ENCODE measurements around the gene MAML3.

Gene MAML3

GRCh38 chr4:139824882-139825522, 329.0 kb downstream of the MAML3 start:
- no peak for DNase-seq

GRCh38 chr4:139823746-139824145, 330.2 kb downstream of the MAML3 start:
- DNase-seq: no peak

- no peak for DNase-seq
Observed at GRCh38 chr4:139823345-139823744, 330.6 kb downstream of the MAML3 start.

- DNase-seq: no peak
Observed at GRCh38 chr4:139822391-139822790, 331.6 kb downstream of the MAML3 start.

- no peak for DNase-seq
Observed at GRCh38 chr4:139819082-139819481, 334.9 kb downstream of the MAML3 start.

- no peak for DNase-seq
Observed at GRCh38 chr4:139817657-139818452, 336.1 kb downstream of the MAML3 start.

GRCh38 chr4:139816856-139817255, 337.1 kb downstream of the MAML3 start:
- DNase-seq: no peak

GRCh38 chr4:139815778-139816601, 338.0 kb downstream of the MAML3 start:
- DNase-seq: no peak

GRCh38 chr4:139814323-139815015, 339.5 kb downstream of the MAML3 start:
- DNase-seq: no peak

GRCh38 chr4:139813881-139814280, 340.1 kb downstream of the MAML3 start:
- DNase-seq: no peak

GRCh38 chr4:139810710-139811109, 343.3 kb downstream of the MAML3 start:
- no peak for DNase-seq

GRCh38 chr4:139809757-139810140, 344.2 kb downstream of the MAML3 start:
- DNase-seq: no peak

GRCh38 chr4:139808808-139809756, 344.9 kb downstream of the MAML3 start:
- no peak for DNase-seq

GRCh38 chr4:139808381-139808807, 345.6 kb downstream of the MAML3 start:
- no peak for DNase-seq

- no peak for DNase-seq
Observed at GRCh38 chr4:139807483-139807882, 346.5 kb downstream of the MAML3 start.

- no peak for DNase-seq
Observed at GRCh38 chr4:139806929-139807328, 347.1 kb downstream of the MAML3 start.

GRCh38 chr4:139802931-139803330, 351.1 kb downstream of the MAML3 start:
- no peak for DNase-seq

GRCh38 chr4:139802488-139802887, 351.5 kb downstream of the MAML3 start:
- DNase-seq: no peak

- DNase-seq: no peak
Observed at GRCh38 chr4:139801895-139802294, 352.1 kb downstream of the MAML3 start.

- DNase-seq: no peak
Observed at GRCh38 chr4:139800082-139800481, 353.9 kb downstream of the MAML3 start.

GRCh38 chr4:139799615-139800014, 354.4 kb downstream of the MAML3 start:
- no peak for DNase-seq

- DNase-seq: no peak
Observed at GRCh38 chr4:139798456-139798855, 355.5 kb downstream of the MAML3 start.
